ENCODE measurements around the gene FRMD1. TPM values are rescaled to one million over a fixed set of nuclear protein-coding genes. Genes with fewer than 3 reads are reported as not detected.

Gene FRMD1
- total RNA-seq, 1 donor from 2014 or later = not detected

DNA sequence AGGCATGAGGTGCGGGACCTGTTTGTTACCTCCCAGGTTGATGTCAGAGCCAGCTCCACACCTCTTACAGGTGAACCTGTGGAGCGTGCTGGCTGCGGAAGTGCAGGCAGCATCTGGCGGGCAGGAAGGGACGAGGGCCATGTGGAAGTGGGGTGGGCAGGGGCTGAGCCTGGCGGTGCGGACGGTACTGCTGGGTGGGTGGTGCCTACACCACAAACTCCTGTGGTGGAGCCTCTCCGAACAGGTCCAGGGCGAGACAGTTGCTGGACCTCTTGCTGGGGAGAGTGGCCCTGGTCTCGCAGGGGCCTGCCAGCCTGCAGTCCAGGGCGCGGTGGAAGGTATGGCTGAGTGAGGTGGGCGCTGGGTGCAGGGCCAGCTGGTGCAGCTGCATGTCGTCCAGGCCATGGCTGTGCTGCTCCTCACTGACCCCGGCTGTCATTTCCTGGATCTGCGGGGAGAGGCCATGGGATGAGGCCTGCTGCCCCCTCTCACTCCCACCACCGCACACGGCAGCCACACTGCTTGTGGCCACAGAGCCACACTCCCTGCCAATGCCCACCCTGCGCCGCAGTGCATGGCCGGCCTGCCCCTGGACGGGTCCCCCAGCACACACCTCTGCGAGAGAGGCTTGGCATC is 22.0 kb downstream of the FRMD1 start:
- H3K9ac ChIP-seq (ENCODE audit: low read length) = no peak overlapping the region
- no peaks in the 10 kb centered on the region for H3K9me3 ChIP-seq (ENCODE audit: insufficient read depth, low read depth, low read length)
- H3K4me1 ChIP-seq (ENCODE audit: insufficient read depth, low read length) = no peaks in the 10 kb centered on the region
- no peaks in the 10 kb centered on the region for H3K36me3 ChIP-seq (ENCODE audit: insufficient read depth, low read length)
- Mint-ChIP-seq H3K4me1 (ENCODE audit: low read depth, unreplicated experiment) (no peaks in the 10 kb centered on the region), H3K27ac (ENCODE audit: unreplicated experiment) (no peak overlapping the region), H3K9me3 (ENCODE audit: unreplicated experiment) (peaks cover 1% of the 10 kb centered on the region), H3K36me3 (ENCODE audit: low read depth, unreplicated experiment) (no peaks in the 10 kb centered on the region), H3K4me3 (ENCODE audit: unreplicated experiment) (no peak overlapping the region), H3K27me3 (ENCODE audit: low read depth, unreplicated experiment) (peaks cover 48% of the 10 kb centered on the region)
- FAIRE-seq (no peak), DNase-seq (ENCODE audit: low read depth) (no peak)
- H4K20me1 ChIP-seq (ENCODE audit: insufficient read depth, low read length) = no peaks in the 10 kb centered on the region
- TF ChIP-seq, protein P1, sequence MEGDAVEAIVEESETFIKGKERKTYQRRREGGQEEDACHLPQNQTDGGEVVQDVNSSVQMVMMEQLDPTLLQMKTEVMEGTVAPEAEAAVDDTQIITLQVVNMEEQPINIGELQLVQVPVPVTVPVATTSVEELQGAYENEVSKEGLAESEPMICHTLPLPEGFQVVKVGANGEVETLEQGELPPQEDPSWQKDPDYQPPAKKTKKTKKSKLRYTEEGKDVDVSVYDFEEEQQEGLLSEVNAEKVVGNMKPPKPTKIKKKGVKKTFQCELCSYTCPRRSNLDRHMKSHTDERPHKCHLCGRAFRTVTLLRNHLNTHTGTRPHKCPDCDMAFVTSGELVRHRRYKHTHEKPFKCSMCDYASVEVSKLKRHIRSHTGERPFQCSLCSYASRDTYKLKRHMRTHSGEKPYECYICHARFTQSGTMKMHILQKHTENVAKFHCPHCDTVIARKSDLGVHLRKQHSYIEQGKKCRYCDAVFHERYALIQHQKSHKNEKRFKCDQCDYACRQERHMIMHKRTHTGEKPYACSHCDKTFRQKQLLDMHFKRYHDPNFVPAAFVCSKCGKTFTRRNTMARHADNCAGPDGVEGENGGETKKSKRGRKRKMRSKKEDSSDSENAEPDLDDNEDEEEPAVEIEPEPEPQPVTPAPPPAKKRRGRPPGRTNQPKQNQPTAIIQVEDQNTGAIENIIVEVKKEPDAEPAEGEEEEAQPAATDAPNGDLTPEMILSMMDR (IDR thresholded peaks at IDR 0.05; ENCODE audit: insufficient read depth, low read depth, low read length) = no peak
- H3K27me3 ChIP-seq (ENCODE audit: insufficient read depth, low read length) = no peaks in the 10 kb centered on the region
- H3K4me3 ChIP-seq (ENCODE audit: insufficient read depth, low read depth, low read length) = no peak overlapping the region
- no peaks in the 10 kb centered on the region for H3K79me2 ChIP-seq (ENCODE audit: insufficient read depth, low read length)
- no peak overlapping the region for H2AFZ ChIP-seq (ENCODE audit: low read depth, low read length)
- no peak overlapping the region for H3K4me2 ChIP-seq (ENCODE audit: low read length)
- no peak overlapping the region for H3K27ac ChIP-seq (ENCODE audit: low read depth, low read length)

DNA sequence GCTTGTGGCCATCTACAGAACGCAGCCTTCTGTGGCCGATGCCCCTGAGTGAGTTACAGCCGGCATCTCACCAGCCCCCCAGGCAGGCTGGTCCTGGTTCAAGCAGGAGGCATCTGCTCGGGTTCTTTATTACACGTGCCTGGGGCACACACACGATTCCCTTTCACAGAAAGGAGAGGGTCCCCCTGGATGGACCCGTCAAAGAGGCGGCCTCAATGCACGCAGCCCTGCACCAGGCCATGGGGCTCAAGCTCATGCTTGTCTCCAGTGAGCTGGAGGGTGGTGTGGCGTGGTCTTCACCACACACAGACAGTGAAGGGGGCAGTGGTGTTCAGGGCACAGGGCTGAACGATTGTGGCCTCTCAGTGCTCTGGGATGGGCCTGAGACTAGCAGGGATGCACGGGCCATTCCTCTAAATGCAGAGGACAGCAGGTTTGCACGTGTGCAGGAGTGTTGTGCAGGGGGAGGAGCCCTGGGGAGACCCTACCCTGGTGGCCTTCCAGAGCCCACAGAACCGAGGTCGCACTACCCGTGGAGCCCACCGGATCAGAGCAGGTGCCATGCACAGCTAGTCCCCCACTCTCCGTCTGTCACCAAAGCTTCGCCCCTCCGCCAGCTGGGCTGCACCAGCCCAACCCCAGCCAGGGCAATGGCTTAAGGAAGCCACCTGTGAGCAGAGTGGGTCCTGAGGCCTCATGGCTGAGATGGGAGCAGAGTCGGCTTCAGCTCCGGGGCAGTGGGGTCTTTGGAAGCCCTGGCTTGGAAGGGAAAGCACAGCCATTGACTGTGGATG is 23.1 kb downstream of the FRMD1 start:
- H4K20me1 ChIP-seq (ENCODE audit: insufficient read depth, low read length) = no peaks in the 10 kb centered on the region
- Mint-ChIP-seq H3K27me3 (ENCODE audit: low read depth, unreplicated experiment) (peaks cover 41% of the 10 kb centered on the region), H3K4me1 (ENCODE audit: low read depth, unreplicated experiment) (no peaks in the 10 kb centered on the region), H3K27ac (ENCODE audit: unreplicated experiment) (no peak overlapping the region), H3K4me3 (ENCODE audit: unreplicated experiment) (no peak overlapping the region), H3K36me3 (ENCODE audit: low read depth, unreplicated experiment) (no peaks in the 10 kb centered on the region), H3K9me3 (ENCODE audit: unreplicated experiment) (no peaks in the 10 kb centered on the region)
- DNase-seq (ENCODE audit: low read depth) (no peak), FAIRE-seq (no peak)
- no peak overlapping the region for H3K27ac ChIP-seq (ENCODE audit: low read depth, low read length)
- H2AFZ ChIP-seq (ENCODE audit: low read depth, low read length) = no peak overlapping the region
- no peaks in the 10 kb centered on the region for H3K9me3 ChIP-seq (ENCODE audit: insufficient read depth, low read depth, low read length)
- H3K36me3 ChIP-seq (ENCODE audit: insufficient read depth, low read length) = no peaks in the 10 kb centered on the region
- H3K9ac ChIP-seq (ENCODE audit: low read length) = no peak overlapping the region
- no peaks in the 10 kb centered on the region for H3K4me1 ChIP-seq (ENCODE audit: insufficient read depth, low read length)
- H3K79me2 ChIP-seq (ENCODE audit: insufficient read depth, low read length) = no peaks in the 10 kb centered on the region
- H3K4me2 ChIP-seq (ENCODE audit: low read length) = no peak overlapping the region
- no peak overlapping the region for H3K4me3 ChIP-seq (ENCODE audit: insufficient read depth, low read depth, low read length)
- TF ChIP-seq EZH2 (IDR thresholded peaks at IDR 0.05; ENCODE audit: insufficient read depth, low read length) = no peak
- TF ChIP-seq, protein P1 (IDR thresholded peaks at IDR 0.05; ENCODE audit: insufficient read depth, low read depth, low read length) = no peak
- no peaks in the 10 kb centered on the region for H3K27me3 ChIP-seq (ENCODE audit: insufficient read depth, low read length)

Measured in astrocyte (in vitro differentiated cells and primary cell).